HepG2 (cell line): Measurements from ENCODE around the gene CLEC19A. TPM values are rescaled to one million over a fixed set of nuclear protein-coding genes. Genes with fewer than 3 reads are reported as not detected.

ENCODE experiments used
- ATAC-seq: fragments of 200-7000 bp; cut with Tn5 transposase; 3 replicates; pipeline ENCODE4 v1.9.1; 2020; ENCODE audit warnings: mild to moderate bottlenecking, moderate library complexity
- BruUV-seq: library from RNA; stranded (reverse); fragments of 400-500 nt; replicated peaks from 2 replicates; lab custom pipeline; 2021; lab: Mats Ljungman, UMichigan
- CTCF ChIA-PET: fragments of 300-600 bp; formaldehyde crosslinking; extraction: SDS; loops from one replicate; lab custom pipeline; 2021; ENCODE audit warnings: low total read pairs, inconsistent platforms, low intra/inter-chr PET ratio; lab: Yijun Ruan, JAX
- POLR2A ChIA-PET: fragments of 350-600 bp; sonication (Branson Sonifier 250); formaldehyde crosslinking; loops from one replicate; lab custom pipeline; 2020; ENCODE audit warnings: antibody characterized with exemption, inconsistent platforms; lab: Yijun Ruan, JAX
- DNase-seq: peaks from one replicate; pipeline ENCODE4 v3.0.0-alpha.2; 2015; ENCODE audit warnings: low spot score
- FAIRE-seq: peaks from 3 replicates; lab custom pipeline; 2011; peaks lifted over from hg19 to GRCh38; lab: Jason Lieb, UNC
- H2AFZ ChIP-seq: one replicate; pipeline ENCODE4 v1.6.1; 2011; ENCODE audit warnings: low read length, inconsistent platforms
- H3K27ac ChIP-seq: fragments of 300-600 bp; 3 replicates; pipeline ENCODE4 v1.8.0; 2011; ENCODE audit warnings: mixed run types, mild to moderate bottlenecking, mixed read lengths, low read length, inconsistent platforms; ENCODE audit not compliant: insufficient read depth; ENCODE audit errors: extremely low read length
- H3K27me3 ChIP-seq, 2 experiments: fragments of 200-600 bp in 1 of 2; 2 replicates in 1 of 2; 3 replicates in 1 of 2; pipeline versions ENCODE4 v1.6.0 to v1.8.0; 2011; ENCODE audit warnings: low read length in 2 of 2, mild to moderate bottlenecking in 2 of 2, moderate library complexity in 2 of 2, inconsistent platforms in 1 of 2; ENCODE audit not compliant: insufficient read depth in 2 of 2, control insufficient read depth in 1 of 2
- H3K36me3 ChIP-seq, 2 experiments: fragments of 200-600 bp in 1 of 2; replicated peaks in 1 of 2; 2 replicates in 1 of 2; 3 replicates in 1 of 2; pipeline versions ENCODE4 v1.5.1 to v1.8.0; 2011; ENCODE audit warnings: low read length in 2 of 2, inconsistent platforms in 1 of 2; ENCODE audit not compliant: insufficient read depth in 2 of 2, control insufficient read depth in 1 of 2
- H3K4me1 ChIP-seq: 2 replicates; pipeline ENCODE4 v1.5.1; 2012; ENCODE audit warnings: low read length, inconsistent platforms; ENCODE audit not compliant: insufficient read depth
- H3K4me2 ChIP-seq: 2 replicates; pipeline ENCODE4 v1.6.0; 2011; ENCODE audit warnings: low read depth, low read length, inconsistent platforms
- H3K4me3 ChIP-seq, 3 experiments: fragments of 200-600 bp in 1 of 3; sonication (generic), shearing (Covaris generic) in 1 of 3; replicated peaks in 1 of 3; 2 replicates each; pipeline ENCODE4 v1.5.1; 2011 to 2016; ENCODE audit warnings: low read length in 3 of 3, inconsistent platforms in 2 of 3, low read depth in 2 of 3, mild to moderate bottlenecking in 2 of 3, control low read depth in 1 of 3, mixed read lengths in 1 of 3; ENCODE audit not compliant: insufficient read depth in 1 of 3
- H3K79me2 ChIP-seq: one replicate; pipeline ENCODE4 v1.6.1; 2011; ENCODE audit warnings: low read length, inconsistent platforms; ENCODE audit not compliant: insufficient read depth
- H3K9ac ChIP-seq: 2 replicates; pipeline ENCODE4 v1.6.0; 2011; ENCODE audit warnings: mild to moderate bottlenecking, low read depth, low read length, inconsistent platforms; ENCODE audit not compliant: insufficient read depth
- H3K9me3 ChIP-seq: 2 replicates; pipeline ENCODE4 v1.5.1; 2012; ENCODE audit warnings: mild to moderate bottlenecking, low read length
- H4K20me1 ChIP-seq: 2 replicates; pipeline ENCODE4 v1.6.0; 2011; ENCODE audit warnings: inconsistent platforms, mild to moderate bottlenecking, low read length, moderate library complexity; ENCODE audit not compliant: insufficient read depth
- ARNTL ChIP-seq: sonication (generic); formaldehyde crosslinking; IDR thresholded peaks from 2 replicates; pipeline ENCODE4 v1.4.0; 2020; ENCODE audit warnings: mild to moderate bottlenecking, missing genetic modification reagents
- HNF1B ChIP-seq: sonication (generic); formaldehyde crosslinking; IDR thresholded peaks from 2 replicates; pipeline ENCODE4 v1.5.1; 2020; ENCODE audit warnings: mild to moderate bottlenecking, moderate library complexity, missing genetic modification reagents
- SNAPC2 ChIP-seq: sonication (generic); formaldehyde crosslinking; IDR thresholded peaks from 2 replicates; pipeline ENCODE4 v1.8.1; 2022; ENCODE audit warnings: mild to moderate bottlenecking, missing genetic modification reagents
- STAG1 ChIP-seq: sonication (generic); formaldehyde crosslinking; IDR thresholded peaks from 2 replicates; pipeline ENCODE4 v1.4.0; 2020; ENCODE audit warnings: missing genetic modification reagents
- TCF7L2 ChIP-seq: IDR thresholded peaks from 2 replicates; pipeline ENCODE4 v1.6.1; 2011; ENCODE audit warnings: mild to moderate bottlenecking, low read depth, low read length, moderate library complexity
- TOE1 ChIP-seq: sonication (generic); formaldehyde crosslinking; IDR thresholded peaks from 2 replicates; pipeline ENCODE4 v1.4.0; 2020; ENCODE audit warnings: mild to moderate bottlenecking, missing genetic modification reagents
- U2AF2 ChIP-seq: fragments of 200-400 bp; formaldehyde crosslinking; IDR thresholded peaks from 2 replicates; pipeline ENCODE4 v1.6.1; 2017; ENCODE audit warnings: low read depth, mild to moderate bottlenecking, low read length
- ZNF3 ChIP-seq: IDR thresholded peaks from 2 replicates; pipeline ENCODE4 v1.7.0; 2017; ENCODE audit warnings: inconsistent platforms
- ZNF350 ChIP-seq: sonication (generic); formaldehyde crosslinking; IDR thresholded peaks from 2 replicates; pipeline ENCODE4 v1.4.0; 2020; ENCODE audit warnings: mild to moderate bottlenecking, low read depth, missing genetic modification reagents, borderline replicate concordance
- ZNF768 ChIP-seq: sonication (generic); formaldehyde crosslinking; IDR thresholded peaks from 2 replicates; pipeline ENCODE4 v1.4.0; 2020; ENCODE audit warnings: missing genetic modification reagents
- WGBS: methylation state at CpG from one replicate; pipeline ENCODE4 v1.1.6; 2017; ENCODE audit warnings: low lambda C conversion rate; 5-methylcytosine and 5-hydroxymethylcytosine counted together
- in situ Hi-C: cut with HindIII; loops from 2 replicates; pipeline ENCODE4 v1.10.0; 2017; ENCODE audit warnings: low pct_unique_long_range_greater_than_20kb; ENCODE audit not compliant: extremely low pct_ligation_motif_present
- intact Hi-C: fragments of 100-400 bp; cut with micrococcal nuclease; formaldehyde crosslinking; loops from one replicate; pipeline ENCODE4 v1.10.0; 2022; ENCODE audit not compliant: unreplicated experiment
- polyA plus RNA-seq, 8 experiments: library from polyadenylated mRNA; depleted of rRNA in 3 of 8; stranded (reverse) in 7 of 8; unstranded in 1 of 8; fragments of >200 nt; fragmentation: Illumina TruSeq in 4 of 8; extraction: Trizol in 4 of 8; gene quantifications; 2 replicates each; pipeline versions ENCODE4 v1.2.1 to v1.2.3, GENCODE V29; 2011 to 2016; ENCODE audit warnings: low read depth in 4 of 8, missing spikeins in 1 of 8, mixed read lengths in 1 of 8; ENCODE audit not compliant: insufficient read depth in 1 of 8
- total RNA-seq, 5 experiments: library from RNA; depleted of rRNA; stranded (reverse); fragments of >200 nt; fragmentation: Illumina TruSeq; extraction: Trizol; gene quantifications; 2 replicates each; pipeline ENCODE4 v1.2.3, GENCODE V29; 2016; ENCODE audit warnings: low read depth in 1 of 5

Gene CLEC19A
- total and polyA plus RNA-seq, 2 of the 13 experiments (the other 11 are each of a cell fraction or from before 2014, with no cell fraction given) = not detected

- TF ChIP-seq U2AF2 (no peak), STAG1 (CRISPR knock-in tag) (no peak), ZNF350 (CRISPR knock-in tag) (no peak)
Measured at GRCh38 chr16:19307587-19308241, 22.2 kb downstream of the CLEC19A start (continued).

- DNase-seq (no peak), ATAC-seq (no peak), FAIRE-seq (no peak)
- no peak overlapping the region for H3K4me3 ChIP-seq
- H3K9me3 ChIP-seq = no peaks in the 10 kb centered on the region
- H3K4me1 ChIP-seq = no peaks in the 10 kb centered on the region
- no peak overlapping the region for H3K27ac ChIP-seq
- ChIA-PET POLR2A (no interaction called here), CTCF (no interaction called here)
- in situ Hi-C loops (no loop called here), intact Hi-C loops (no loop called here)
- H2AFZ ChIP-seq = no peak overlapping the region
- no peak for TF ChIP-seq TCF7L2
- peak; percentile 22; the same call in 1 of the 2 replicates for TF ChIP-seq ZNF768 (CRISPR knock-in tag)
- no peak overlapping the region for H3K9ac ChIP-seq
- no TSS peak for BruUV-seq
- no peaks in the 10 kb centered on the region; the same call in 1 of the 2 replicates for H4K20me1 ChIP-seq
- WGBS = 0% methylated on average over 1 of the region's 1 CpG
- peaks cover 0 to 4% of the 10 kb centered on the region in 2 experiments; a peak in 1 of 5 replicates for H3K27me3 ChIP-seq
- no peaks in the 10 kb centered on the region for H3K79me2 ChIP-seq
- no peaks in the 10 kb centered on the region for H3K36me3 ChIP-seq
- H3K4me2 ChIP-seq = no peak overlapping the region
Measured at GRCh38 chr16:19308392-19308791, 22.9 kb downstream of the CLEC19A start.

- peaks cover 0 to 4% of the 10 kb centered on the region in 2 experiments; a peak in 1 of 5 replicates for H3K27me3 ChIP-seq
- no TSS peak for BruUV-seq
- WGBS = 2% methylated on average over 5 of the region's 5 CpGs
- ChIA-PET CTCF (no interaction called here), POLR2A (no interaction called here)
- no peak overlapping the region for H3K4me3 ChIP-seq
- H3K4me1 ChIP-seq = no peaks in the 10 kb centered on the region
- DNase-seq = no peak
- in situ Hi-C loops = no loop called here
- intact Hi-C loops = no loop called here
- no peak overlapping the region for H3K27ac ChIP-seq
- H4K20me1 ChIP-seq = no peaks in the 10 kb centered on the region; the same call in 1 of the 2 replicates
- no peak overlapping the region for H3K9ac ChIP-seq
- no peaks in the 10 kb centered on the region for H3K9me3 ChIP-seq
- ATAC-seq = no peak
- H2AFZ ChIP-seq = no peak overlapping the region
- TF ChIP-seq TOE1 (CRISPR knock-in tag) (no peak), HNF1B (CRISPR knock-in tag) (no peak), ARNTL (CRISPR knock-in tag) (no peak), ZNF3 (no peak), SNAPC2 (CRISPR knock-in tag) (no peak)
- H3K4me2 ChIP-seq = no peak overlapping the region
- H3K79me2 ChIP-seq = no peaks in the 10 kb centered on the region
- FAIRE-seq = no peak
- H3K36me3 ChIP-seq = no peaks in the 10 kb centered on the region
Measured at GRCh38 chr16:19309178-19309577, 23.6 kb downstream of the CLEC19A start.
